Small intestine (tissue), 7 donors: ENCODE data around the gene SLC22A14. TPM values are rescaled to one million over a fixed set of nuclear protein-coding genes. Genes with fewer than 3 reads are reported as not detected.

ENCODE experiments used
- DNase-seq, 2 donors: peaks; one replicate each; pipeline versions ENCODE4 v3.0.0 to v3.0.0-alpha.2; 2013
- FAIRE-seq: peaks from 2 replicates; lab custom pipeline; 2012; peaks lifted over from hg19 to GRCh38; lab: Jason Lieb, UNC
- H3K27ac ChIP-seq, 3 donors: one replicate each; pipeline ENCODE4 v1.5.1; 2013; ENCODE audit warnings: low read length in 2 of 3, mild to moderate bottlenecking in 2 of 3, control low read depth in 1 of 3, inconsistent platforms in 1 of 3, low read depth in 1 of 3, moderate library complexity in 1 of 3
- H3K27me3 ChIP-seq, 3 donors: one replicate each; pipeline ENCODE4 v1.6.1; 2013; ENCODE audit warnings: low read length in 3 of 3, inconsistent platforms in 1 of 3; ENCODE audit not compliant: control insufficient read depth in 3 of 3, insufficient read depth in 3 of 3
- H3K36me3 ChIP-seq, 3 donors: one replicate each; pipeline ENCODE4 v1.6.1; 2013; ENCODE audit warnings: low read length in 3 of 3, inconsistent platforms in 1 of 3, low read depth in 1 of 3, mild to moderate bottlenecking in 1 of 3, moderate library complexity in 1 of 3; ENCODE audit not compliant: control insufficient read depth in 3 of 3, insufficient read depth in 2 of 3
- H3K4me1 ChIP-seq, 3 donors: one replicate each; pipeline ENCODE4 v1.6.1; 2013; ENCODE audit warnings: low read length in 2 of 3, inconsistent platforms in 1 of 3, low read depth in 1 of 3, mild to moderate bottlenecking in 1 of 3, moderate library complexity in 1 of 3; ENCODE audit not compliant: control insufficient read depth in 3 of 3, insufficient read depth in 2 of 3
- H3K4me3 ChIP-seq, 3 donors: one replicate each; pipeline ENCODE4 v1.5.1; 2013; ENCODE audit warnings: low read length in 3 of 3, control low read depth in 1 of 3, inconsistent platforms in 1 of 3, low read depth in 1 of 3, mild to moderate bottlenecking in 1 of 3, moderate library complexity in 1 of 3
- H3K9me3 ChIP-seq, 2 donors: one replicate each; pipeline ENCODE4 v1.6.1; 2013; ENCODE audit warnings: low read depth in 1 of 2, low read length in 1 of 2; ENCODE audit not compliant: control insufficient read depth in 2 of 2, insufficient read depth in 1 of 2
- WGBS, 3 donors: extraction: QIAGEN DNeasy Blood & Tissue Kit; methylation state at CpG; one replicate each; pipeline ENCODE4 v1.1.7; 2013; 5-methylcytosine and 5-hydroxymethylcytosine counted together
- polyA plus RNA-seq, 4 donors: library from polyadenylated mRNA; stranded (reverse) in 3 of 4; unstranded in 1 of 4; fragments of 200-250 nt in 3 of 4; fragments of 120-200 nt in 1 of 4; gene quantifications; one replicate each; pipeline versions ENCODE4 v1.2.1 to v1.2.3, GENCODE V29; 2013
- donor health status: healthy with polysubstance abuse.
- donor health status: control.
- donor health status: control.
- donor health status: Bipolar disorder and iron deficiency.
- donor health status: healthy.

Gene SLC22A14
- polyA plus RNA-seq, 4 donors, result 0.04 to 0.27 (median 0.09) TPM; not detected in 1

GRCh38 chr3:38364721-38365400 is 82.8 kb downstream of the SLC22A14 start:
- Histone ChIP-seq H3K27me3 (no peaks in the 10 kb centered on the region), H3K36me3 (peaks cover 10 to 82% (median 10%) of the 10 kb centered on the region in 3 donors), H3K9me3 (no peaks in the 10 kb centered on the region), H3K4me3 (no peak overlapping the region), H3K4me1 (no peaks in the 10 kb centered on the region), H3K27ac (no peak overlapping the region)
- no peak for DNase-seq
- 86 to 90% (median 88%) methylated on average over 6 of the region's 6 CpGs for WGBS, 3 donors
- no peak for FAIRE-seq

GRCh38 chr3:38365469-38366062 is 83.5 kb downstream of the SLC22A14 start:
- no peak overlapping the region for H3K27ac ChIP-seq
- H3K27me3 ChIP-seq, result no peaks in the 10 kb centered on the region
- FAIRE-seq (no peak), DNase-seq (no peak)
- peaks cover 10 to 82% (median 10%) of the 10 kb centered on the region in 3 donors for H3K36me3 ChIP-seq
- no peaks in the 10 kb centered on the region for H3K9me3 ChIP-seq
- no peak overlapping the region for H3K4me3 ChIP-seq
- WGBS, 3 donors, result 95 to 98% (median 97%) methylated on average over 13 of the region's 13 CpGs
- no peaks in the 10 kb centered on the region for H3K4me1 ChIP-seq

GRCh38 chr3:38366082-38366481 is 84.0 kb downstream of the SLC22A14 start:
- FAIRE-seq, result no peak

GRCh38 chr3:38367779-38368178 is 85.7 kb downstream of the SLC22A14 start:
- Histone ChIP-seq H3K4me1 (no peaks in the 10 kb centered on the region), H3K27ac (no peak overlapping the region), H3K27me3 (no peaks in the 10 kb centered on the region), H3K9me3 (no peaks in the 10 kb centered on the region), H3K36me3 (peaks cover 10 to 81% (median 13%) of the 10 kb centered on the region in 3 donors), H3K4me3 (no peak overlapping the region)
- FAIRE-seq (no peak), DNase-seq (no peak)
- WGBS, 3 donors, result 78 to 94% (median 92%) methylated on average over 3 of the region's 3 CpGs

More at GRCh38 chr3:38366082-38366481, 84.0 kb downstream of the SLC22A14 start:
- Histone ChIP-seq H3K27ac (no peak overlapping the region), H3K27me3 (no peaks in the 10 kb centered on the region), H3K36me3 (peaks cover 10 to 83% (median 10%) of the 10 kb centered on the region in 3 donors), H3K9me3 (no peaks in the 10 kb centered on the region), H3K4me3 (no peak overlapping the region), H3K4me1 (no peaks in the 10 kb centered on the region)
- 90 to 97% (median 90%) methylated on average over 3 of the region's 3 CpGs for WGBS, 3 donors
- DNase-seq, result no peak

Other genes starting within 250 kb of the SLC22A14 start
- 1 to 10 TPM in 1 of 4 donors, under 1 TPM in 3; 0.19 to 1.5 (median 0.85) TPM for gene DLEC1, start 243.1 kb upstream of the SLC22A14 start, polyA plus RNA-seq
- 100 to 1,000 TPM in 3 of 4 donors, 10 to 100 TPM in 1; 59.6 to 443 (median 210) TPM for gene ACAA1, start 145.2 kb upstream of the SLC22A14 start, polyA plus RNA-seq
- 10 to 100 TPM; 30.5 to 62.2 (median 41.8) TPM for gene MYD88, start 143.6 kb upstream of the SLC22A14 start, polyA plus RNA-seq
- gene OXSR1, start 116.8 kb upstream of the SLC22A14 start, polyA plus RNA-seq, result 10 to 100 TPM; 15.3 to 30.5 (median 19.8) TPM
- gene SLC22A13, start 16.5 kb upstream of the SLC22A14 start, polyA plus RNA-seq, result under 1 TPM in 2 of 4 donors, not detected in 2; 0.15 to 0.18 TPM
- 10 to 100 TPM in 1 of 4 donors, 1 to 10 TPM in 3; 4.3 to 33.0 (median 5.9) TPM for gene XYLB, start 64.5 kb downstream of the SLC22A14 start, polyA plus RNA-seq
- 1 to 10 TPM in 2 of 4 donors, under 1 TPM in 2; 0.22 to 8.3 (median 1.1) TPM for gene ACVR2B, start 171.6 kb downstream of the SLC22A14 start, polyA plus RNA-seq
- gene EXOG, start 214.0 kb downstream of the SLC22A14 start, polyA plus RNA-seq, result 1 to 10 TPM; 1.3 to 9.3 (median 3.7) TPM